CD4-positive, alpha-beta T cell (primary cell): Measurements from ENCODE around the gene MEPE. TPM values are rescaled to one million over a fixed set of nuclear protein-coding genes. Genes with fewer than 3 reads are reported as not detected.

Experiments
- ATAC-seq: fragments of 200-7000 bp; cut with Tn5 transposase; one replicate; pipeline ENCODE4 v1.10.0; 2022; ENCODE audit warnings: mild to moderate bottlenecking; ENCODE audit not compliant: poor library complexity
- CTCF ChIA-PET: fragments of 350-600 bp; sonication (Branson Sonifier 250); formaldehyde crosslinking; loops from one replicate; lab custom pipeline; 2021; ENCODE audit warnings: antibody characterized with exemption, inconsistent platforms; lab: Charles Lee
- POLR2A ChIA-PET: fragments of 350-600 bp; sonication (Branson Sonifier 250); formaldehyde crosslinking; loops from one replicate; lab custom pipeline; 2021; ENCODE audit warnings: antibody characterized with exemption, inconsistent platforms; lab: Charles Lee
- DNase-seq, 14 experiments: peaks; one replicate each; pipeline ENCODE4 v3.0.0-alpha.2; 2013 to 2020; ENCODE audit warnings: mixed read lengths in 2 of 14
- H3K27ac ChIP-seq, 2 donors: one replicate each; pipeline versions ENCODE4 v1.5.1 to v1.7.0; 2013; ENCODE audit warnings: low read length in 2 of 2, low read depth in 1 of 2, mild to moderate bottlenecking in 1 of 2
- H3K27me3 ChIP-seq, 2 experiments: 1 replicate in 1 of 2; 2 replicates in 1 of 2; pipeline versions ENCODE4 v1.6.1 to v1.7.0; 2013; ENCODE audit warnings: low read length in 2 of 2, control low read depth in 1 of 2, mild to moderate bottlenecking in 1 of 2, moderate library complexity in 1 of 2; ENCODE audit not compliant: insufficient read depth in 2 of 2, control insufficient read depth in 1 of 2
- H3K36me3 ChIP-seq: one replicate; pipeline ENCODE4 v1.6.1; 2013; ENCODE audit warnings: low read length, control low read depth; ENCODE audit not compliant: insufficient read depth
- H3K4me1 ChIP-seq: one replicate; pipeline ENCODE4 v1.6.1; 2013; ENCODE audit warnings: low read length, control low read depth; ENCODE audit not compliant: insufficient read depth
- H3K4me3 ChIP-seq: one replicate; pipeline ENCODE4 v1.5.1; 2013; ENCODE audit warnings: mild to moderate bottlenecking, low read length, moderate library complexity
- H3K9me3 ChIP-seq, 2 experiments: 1 replicate in 1 of 2; 2 replicates in 1 of 2; pipeline versions ENCODE4 v1.6.1 to v1.7.0; 2013; ENCODE audit warnings: low read length in 2 of 2, mild to moderate bottlenecking in 2 of 2, control low read depth in 1 of 2, moderate library complexity in 1 of 2; ENCODE audit not compliant: control insufficient read depth in 1 of 2, insufficient read depth in 1 of 2
- H3K27ac Mint-ChIP-seq: one replicate; pipeline ENCODE4 v1.8.0; 2020; ENCODE audit warnings: mixed read lengths
- H3K27me3 Mint-ChIP-seq: one replicate; pipeline ENCODE4 v1.8.0; 2021; ENCODE audit warnings: mixed read lengths
- H3K36me3 Mint-ChIP-seq: one replicate; pipeline ENCODE4 v1.8.0; 2021; ENCODE audit warnings: low read depth, mixed read lengths
- H3K4me1 Mint-ChIP-seq: one replicate; pipeline ENCODE4 v1.8.0; 2021; ENCODE audit warnings: low read depth, mixed read lengths
- H3K4me3 Mint-ChIP-seq: one replicate; pipeline ENCODE4 v1.8.0; 2020; ENCODE audit warnings: mild to moderate bottlenecking, mixed read lengths
- H3K9me3 Mint-ChIP-seq: one replicate; pipeline ENCODE4 v1.8.0; 2020; ENCODE audit warnings: mixed read lengths
- CTCF ChIP-seq: fragments of 200-600 bp; IDR thresholded peaks from one replicate; pipeline ENCODE4 v1.8.0; 2022; ENCODE audit warnings: antibody characterized with exemption, mild to moderate bottlenecking
- intact Hi-C, 2 experiments: fragments of 100-400 bp; cut with DNase I in 1 of 2; cut with micrococcal nuclease in 1 of 2; formaldehyde crosslinking; loops; one replicate each; pipeline versions ENCODE4 v1.15.1 to v1.9.0; 2023 to 2025; cut with DNase I, micrococcal nuclease
- total RNA-seq, 174 experiments: library from RNA in 2 of 174; stranded (reverse) in 2 of 174; gene quantifications; one replicate each; pipeline ENCODE4 v1.2.3 and lab custom pipeline; 2021 to 2026

Gene MEPE
- total RNA-seq, 2 experiments from 2014 or later = not detected

GRCh38 chr4:87823200-87823599 is 9.6 kb upstream of the MEPE start:
- TF ChIP-seq CTCF = no peak
- Mint-ChIP-seq H3K4me1 (no peaks in the 10 kb centered on the region), H3K27me3 (peaks cover 25% of the 10 kb centered on the region), H3K4me3 (no peak overlapping the region), H3K27ac (no peak overlapping the region), H3K36me3 (no peaks in the 10 kb centered on the region), H3K9me3 (no peaks in the 10 kb centered on the region)
- DNase-seq = no peak
- ChIA-PET CTCF (no interaction called here), POLR2A (no interaction called here)
- peaks cover 0 to 4% of the 10 kb centered on the region in 2 experiments for H3K9me3 ChIP-seq
- H3K4me3 ChIP-seq = no peak overlapping the region
- no peaks in the 10 kb centered on the region for H3K27me3 ChIP-seq
- intact Hi-C loops = no loop called here
- H3K27ac ChIP-seq = no peak overlapping the region
- ATAC-seq = no peak
- H3K36me3 ChIP-seq = no peaks in the 10 kb centered on the region
- no peaks in the 10 kb centered on the region for H3K4me1 ChIP-seq

GRCh38 chr4:87823724-87824123 is 9.0 kb upstream of the MEPE start:
- intact Hi-C loops = no loop called here
- DNase-seq (no peak), ATAC-seq (no peak)
- no peaks in the 10 kb centered on the region for H3K36me3 Mint-ChIP-seq
- peaks cover 30% of the 10 kb centered on the region for H3K27me3 Mint-ChIP-seq
- H3K4me3 ChIP-seq = no peak overlapping the region
- no peak overlapping the region for H3K4me3 Mint-ChIP-seq
- no peaks in the 10 kb centered on the region for H3K27me3 ChIP-seq
- H3K36me3 ChIP-seq = no peaks in the 10 kb centered on the region
- H3K9me3 ChIP-seq = peaks cover 0 to 4% of the 10 kb centered on the region in 2 experiments
- no peaks in the 10 kb centered on the region for H3K4me1 ChIP-seq
- CTCF ChIA-PET = interaction anchor here (1.5 kb wide), 1 partner anchor 8 kb away, joined by 4 read pairs; no protein-coding TSS in a partner anchor
- no peaks in the 10 kb centered on the region for H3K4me1 Mint-ChIP-seq
- H3K9me3 Mint-ChIP-seq = no peaks in the 10 kb centered on the region
- POLR2A ChIA-PET = no interaction called here
- H3K27ac ChIP-seq = no peak overlapping the region
- H3K27ac Mint-ChIP-seq = no peak overlapping the region
- TF ChIP-seq CTCF = no peak

- H3K4me3 ChIP-seq = no peak overlapping the region
- no peaks in the 10 kb centered on the region for H3K9me3 Mint-ChIP-seq
- H3K27ac ChIP-seq = no peak overlapping the region
- ChIA-PET POLR2A (no interaction called here), CTCF (interaction anchor here (1.5 kb wide), 1 partner anchor 9 kb away, joined by 4 read pairs; no protein-coding TSS in a partner anchor)
- H3K36me3 Mint-ChIP-seq = no peaks in the 10 kb centered on the region
- H3K27me3 Mint-ChIP-seq = peaks cover 31% of the 10 kb centered on the region
- no peak for TF ChIP-seq CTCF
- H3K9me3 ChIP-seq = peaks cover 0 to 1% of the 10 kb centered on the region in 2 experiments
- no peaks in the 10 kb centered on the region for H3K36me3 ChIP-seq
- no peak overlapping the region for H3K27ac Mint-ChIP-seq
- H3K27me3 ChIP-seq = no peaks in the 10 kb centered on the region
- H3K4me3 Mint-ChIP-seq = no peak overlapping the region
- no peaks in the 10 kb centered on the region for H3K4me1 Mint-ChIP-seq
- DNase-seq (no peak), ATAC-seq (no peak)
- H3K4me1 ChIP-seq = no peaks in the 10 kb centered on the region
- intact Hi-C loops = no loop called here
These were observed 8.4 kb upstream of the MEPE start for GRCh38 chr4:87824352-87824751.
